Chondrocyte (in vitro differentiated cells): ENCODE data around the gene C1GALT1C1L. TPM values are rescaled to one million over a fixed set of nuclear protein-coding genes. Genes with fewer than 3 reads are reported as not detected.
"Not testable (repeated sequence)": the region's sequence is repeated elsewhere in the genome, so short reads cannot be mapped to it uniquely, and the experiment has no call there.

Source experiments
- DNase-seq: peaks from one replicate; pipeline ENCODE4 v3.0.0; 2021; ENCODE audit warnings: mixed read lengths, low spot score
- H3K27ac Mint-ChIP-seq: one replicate; pipeline ENCODE4 v1.8.0; 2021; ENCODE audit warnings: mild to moderate bottlenecking, moderate library complexity, mixed read lengths; ENCODE audit not compliant: unreplicated experiment
- H3K27me3 Mint-ChIP-seq: 2 replicates; pipeline ENCODE4 v1.8.0; 2021; ENCODE audit warnings: low read depth, mixed read lengths
- H3K36me3 Mint-ChIP-seq: 2 replicates; pipeline ENCODE4 v1.8.0; 2021; ENCODE audit warnings: low read depth, mixed read lengths
- H3K4me1 Mint-ChIP-seq: 2 replicates; pipeline ENCODE4 v1.8.0; 2021; ENCODE audit warnings: low read depth, mild to moderate bottlenecking, mixed read lengths
- H3K4me3 Mint-ChIP-seq: one replicate; pipeline ENCODE4 v1.8.0; 2021; ENCODE audit warnings: mild to moderate bottlenecking, moderate library complexity, mixed read lengths; ENCODE audit not compliant: unreplicated experiment
- H3K9me3 Mint-ChIP-seq: 2 replicates; pipeline ENCODE4 v1.8.0; 2021; ENCODE audit warnings: low read depth, mixed read lengths
- total RNA-seq: library from RNA; stranded (reverse); gene quantifications from 3 replicates; pipeline ENCODE4 v1.2.1, GENCODE V29; 2021
- TF ChIP-seq, protein P1 (sequence below): fragments of 200-600 bp; sonication (generic); IDR thresholded peaks from 2 replicates; pipeline ENCODE4 v1.5.0; 2021; ENCODE audit warnings: antibody characterized with exemption, mild to moderate bottlenecking, moderate library complexity

Gene C1GALT1C1L
- total RNA-seq, 1 donor from 2014 or later, result not detected

GRCh38 chr2:43707255-43708015 is 31.2 kb upstream of the C1GALT1C1L start:
- peaks cover 6% of the 10 kb centered on the region for H3K36me3 Mint-ChIP-seq
- H3K9me3 Mint-ChIP-seq, result no peaks in the 10 kb centered on the region
- no peak overlapping the region for H3K4me3 Mint-ChIP-seq
- no peak overlapping the region for H3K27ac Mint-ChIP-seq
- H3K4me1 Mint-ChIP-seq, result peaks cover 27% of the 10 kb centered on the region
- no peaks in the 10 kb centered on the region for H3K27me3 Mint-ChIP-seq
- no peak for DNase-seq
- TF ChIP-seq, protein P1, sequence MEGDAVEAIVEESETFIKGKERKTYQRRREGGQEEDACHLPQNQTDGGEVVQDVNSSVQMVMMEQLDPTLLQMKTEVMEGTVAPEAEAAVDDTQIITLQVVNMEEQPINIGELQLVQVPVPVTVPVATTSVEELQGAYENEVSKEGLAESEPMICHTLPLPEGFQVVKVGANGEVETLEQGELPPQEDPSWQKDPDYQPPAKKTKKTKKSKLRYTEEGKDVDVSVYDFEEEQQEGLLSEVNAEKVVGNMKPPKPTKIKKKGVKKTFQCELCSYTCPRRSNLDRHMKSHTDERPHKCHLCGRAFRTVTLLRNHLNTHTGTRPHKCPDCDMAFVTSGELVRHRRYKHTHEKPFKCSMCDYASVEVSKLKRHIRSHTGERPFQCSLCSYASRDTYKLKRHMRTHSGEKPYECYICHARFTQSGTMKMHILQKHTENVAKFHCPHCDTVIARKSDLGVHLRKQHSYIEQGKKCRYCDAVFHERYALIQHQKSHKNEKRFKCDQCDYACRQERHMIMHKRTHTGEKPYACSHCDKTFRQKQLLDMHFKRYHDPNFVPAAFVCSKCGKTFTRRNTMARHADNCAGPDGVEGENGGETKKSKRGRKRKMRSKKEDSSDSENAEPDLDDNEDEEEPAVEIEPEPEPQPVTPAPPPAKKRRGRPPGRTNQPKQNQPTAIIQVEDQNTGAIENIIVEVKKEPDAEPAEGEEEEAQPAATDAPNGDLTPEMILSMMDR, result no peak

DNA sequence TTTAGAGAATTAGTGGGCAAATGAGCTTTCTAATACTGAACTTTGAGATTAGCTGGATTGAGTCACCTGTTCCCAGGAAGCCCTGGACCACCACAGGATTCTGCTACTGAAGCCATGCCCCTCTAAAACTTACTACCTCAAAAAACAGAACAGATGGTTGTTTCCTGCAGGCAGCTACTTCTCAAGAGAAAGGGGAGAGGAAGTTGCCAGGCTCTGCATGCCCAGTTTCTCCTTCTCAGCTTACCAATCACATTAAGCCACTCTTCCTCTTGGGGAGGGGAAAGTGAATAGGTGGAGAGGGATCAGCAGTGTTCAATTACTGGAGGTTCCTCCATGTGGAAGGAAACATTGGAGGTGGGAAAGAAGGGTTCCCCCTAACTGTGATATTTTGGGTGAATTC is 24.9 kb upstream of the C1GALT1C1L start:
- TF ChIP-seq, protein P1, result no peak
- peaks cover 5% of the 10 kb centered on the region for H3K36me3 Mint-ChIP-seq
- no peaks in the 10 kb centered on the region for H3K27me3 Mint-ChIP-seq
- H3K9me3 Mint-ChIP-seq, result no peaks in the 10 kb centered on the region
- DNase-seq, result no peak
- no peak overlapping the region for H3K27ac Mint-ChIP-seq
- no peak overlapping the region for H3K4me3 Mint-ChIP-seq
- H3K4me1 Mint-ChIP-seq, result peaks cover 13% of the 10 kb centered on the region

- no peak for DNase-seq
- no peak overlapping the region for H3K27ac Mint-ChIP-seq
- peaks cover 5% of the 10 kb centered on the region for H3K36me3 Mint-ChIP-seq
- no peak overlapping the region for H3K4me3 Mint-ChIP-seq
- H3K4me1 Mint-ChIP-seq, result peaks cover 13% of the 10 kb centered on the region
- no peaks in the 10 kb centered on the region for H3K9me3 Mint-ChIP-seq
- TF ChIP-seq, protein P1, result no peak
- H3K27me3 Mint-ChIP-seq, result no peaks in the 10 kb centered on the region
Measured at GRCh38 chr2:43699761-43700160, 23.5 kb upstream of the C1GALT1C1L start.

GRCh38 chr2:43698140-43698539 is 21.9 kb upstream of the C1GALT1C1L start:
- not testable (repeated sequence) for H3K9me3 Mint-ChIP-seq, DNase-seq, H3K27ac Mint-ChIP-seq, H3K4me1 Mint-ChIP-seq, H3K36me3 Mint-ChIP-seq, H3K27me3 Mint-ChIP-seq, H3K4me3 Mint-ChIP-seq

- DNase-seq, result no peak
- Mint-ChIP-seq H3K4me1 (no peaks in the 10 kb centered on the region), H3K27me3 (no peaks in the 10 kb centered on the region), H3K27ac (no peak overlapping the region), H3K36me3 (peaks cover 4% of the 10 kb centered on the region), H3K9me3 (no peaks in the 10 kb centered on the region), H3K4me3 (no peak overlapping the region)
- TF ChIP-seq, protein P1, result no peak
Measured at GRCh38 chr2:43692428-43692994, 16.3 kb upstream of the C1GALT1C1L start.

DNA sequence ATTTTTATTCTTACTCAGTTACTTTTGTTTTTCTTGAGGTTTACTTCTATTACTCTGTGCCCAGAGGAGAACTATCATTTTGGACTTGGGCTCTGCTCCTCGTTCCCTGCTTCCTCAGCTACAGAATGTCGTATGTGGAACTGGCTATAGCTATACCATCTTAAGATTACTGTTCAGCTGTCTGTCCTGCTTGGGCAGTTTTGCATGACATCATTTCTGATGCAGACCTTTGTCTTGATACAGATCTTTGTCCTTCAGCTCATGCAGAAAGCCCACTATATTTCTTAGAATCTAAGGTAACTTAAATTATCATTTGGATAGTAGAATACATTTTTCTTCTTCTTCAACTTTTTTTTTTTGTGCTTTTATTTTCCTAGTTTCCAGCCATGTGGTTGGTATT is 13.8 kb upstream of the C1GALT1C1L start:
- H3K27ac Mint-ChIP-seq, result no peak overlapping the region
- H3K27me3 Mint-ChIP-seq, result no peaks in the 10 kb centered on the region
- no peak overlapping the region for H3K4me3 Mint-ChIP-seq
- TF ChIP-seq, protein P1, result no peak
- no peaks in the 10 kb centered on the region for H3K9me3 Mint-ChIP-seq
- DNase-seq, result no peak
- H3K36me3 Mint-ChIP-seq, result peaks cover 4% of the 10 kb centered on the region
- H3K4me1 Mint-ChIP-seq, result peaks cover 5% of the 10 kb centered on the region
